Epithelial cell of proximal tubule (primary cell): ENCODE data around the gene PACRG. TPM values are rescaled to one million over a fixed set of nuclear protein-coding genes. Genes with fewer than 3 reads are reported as not detected.

Experiments
- DNase-seq: peaks from one replicate; pipeline ENCODE4 v3.0.0-alpha.2; 2011; ENCODE audit warnings: low read depth
- H3K4me3 ChIP-seq: 2 replicates; pipeline ENCODE4 v1.5.1; 2011; ENCODE audit warnings: low read depth, mild to moderate bottlenecking, low read length
- total RNA-seq: library from RNA; depleted of rRNA; stranded (reverse); fragments of >200 nt; gene quantifications from 2 replicates; pipeline ENCODE4 v1.2.3, GENCODE V29; 2015
- TF ChIP-seq, protein P1 (sequence below): conservative IDR thresholded peaks from 2 replicates; pipeline ENCODE4 v1.5.1; 2012; ENCODE audit warnings: low read depth, mild to moderate bottlenecking, low read length

Gene PACRG
- total RNA-seq, 1 donor from 2014 or later = 0.12 TPM

GRCh38 chr6:162951164-162951743, 223.5 kb downstream of the PACRG start:
- DNase-seq = no peak
- TF ChIP-seq, protein P1, sequence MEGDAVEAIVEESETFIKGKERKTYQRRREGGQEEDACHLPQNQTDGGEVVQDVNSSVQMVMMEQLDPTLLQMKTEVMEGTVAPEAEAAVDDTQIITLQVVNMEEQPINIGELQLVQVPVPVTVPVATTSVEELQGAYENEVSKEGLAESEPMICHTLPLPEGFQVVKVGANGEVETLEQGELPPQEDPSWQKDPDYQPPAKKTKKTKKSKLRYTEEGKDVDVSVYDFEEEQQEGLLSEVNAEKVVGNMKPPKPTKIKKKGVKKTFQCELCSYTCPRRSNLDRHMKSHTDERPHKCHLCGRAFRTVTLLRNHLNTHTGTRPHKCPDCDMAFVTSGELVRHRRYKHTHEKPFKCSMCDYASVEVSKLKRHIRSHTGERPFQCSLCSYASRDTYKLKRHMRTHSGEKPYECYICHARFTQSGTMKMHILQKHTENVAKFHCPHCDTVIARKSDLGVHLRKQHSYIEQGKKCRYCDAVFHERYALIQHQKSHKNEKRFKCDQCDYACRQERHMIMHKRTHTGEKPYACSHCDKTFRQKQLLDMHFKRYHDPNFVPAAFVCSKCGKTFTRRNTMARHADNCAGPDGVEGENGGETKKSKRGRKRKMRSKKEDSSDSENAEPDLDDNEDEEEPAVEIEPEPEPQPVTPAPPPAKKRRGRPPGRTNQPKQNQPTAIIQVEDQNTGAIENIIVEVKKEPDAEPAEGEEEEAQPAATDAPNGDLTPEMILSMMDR = no peak
- no peak overlapping the region for H3K4me3 ChIP-seq

GRCh38 chr6:162952423-162952822, 224.6 kb downstream of the PACRG start:
- no peak for DNase-seq
- TF ChIP-seq, protein P1 = no peak

GRCh38 chr6:162957062-162957461, 229.3 kb downstream of the PACRG start:
- DNase-seq = no peak
- H3K4me3 ChIP-seq = no peak overlapping the region
- TF ChIP-seq, protein P1 = no peak

More at GRCh38 chr6:162952423-162952822, 224.6 kb downstream of the PACRG start:
- H3K4me3 ChIP-seq = no peak overlapping the region

DNA sequence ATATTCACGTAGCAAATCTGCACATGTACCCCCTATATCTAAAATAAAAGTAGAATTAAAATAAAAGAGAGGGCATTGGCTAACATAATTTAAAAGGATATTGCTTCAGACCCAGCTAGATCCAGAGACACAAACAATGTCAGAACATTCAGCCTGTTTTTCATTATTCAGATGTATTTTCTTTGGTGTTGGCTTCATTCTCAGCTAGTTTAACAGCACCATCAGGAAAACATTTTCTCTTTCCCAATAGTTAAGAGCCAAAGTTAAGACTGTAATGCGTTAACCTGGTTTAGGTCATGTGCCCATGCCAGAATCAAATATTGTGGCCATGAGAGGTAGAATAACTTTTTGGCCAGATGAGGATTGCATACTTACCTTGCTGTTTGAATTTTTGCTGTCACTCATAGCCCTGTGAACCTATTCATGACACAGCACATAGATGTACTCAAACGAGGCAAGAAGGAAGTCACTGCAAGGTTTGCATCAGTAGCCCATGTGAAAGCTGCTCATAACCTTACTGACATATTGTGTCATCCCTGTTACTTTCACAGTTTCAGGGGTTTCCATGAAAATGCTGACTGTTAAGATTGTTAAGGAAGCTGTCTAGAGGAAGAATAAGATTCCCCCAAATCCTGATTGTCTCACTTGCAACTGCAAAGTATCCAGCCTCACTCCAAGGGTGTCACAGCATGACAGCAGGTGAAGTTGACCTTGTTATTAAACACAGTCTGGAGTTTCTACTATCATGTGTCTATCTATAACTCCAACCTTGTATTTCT, 233.1 kb downstream of the PACRG start:
- DNase-seq = no peak
- H3K4me3 ChIP-seq = no peak overlapping the region
- TF ChIP-seq, protein P1 = no peak

DNA sequence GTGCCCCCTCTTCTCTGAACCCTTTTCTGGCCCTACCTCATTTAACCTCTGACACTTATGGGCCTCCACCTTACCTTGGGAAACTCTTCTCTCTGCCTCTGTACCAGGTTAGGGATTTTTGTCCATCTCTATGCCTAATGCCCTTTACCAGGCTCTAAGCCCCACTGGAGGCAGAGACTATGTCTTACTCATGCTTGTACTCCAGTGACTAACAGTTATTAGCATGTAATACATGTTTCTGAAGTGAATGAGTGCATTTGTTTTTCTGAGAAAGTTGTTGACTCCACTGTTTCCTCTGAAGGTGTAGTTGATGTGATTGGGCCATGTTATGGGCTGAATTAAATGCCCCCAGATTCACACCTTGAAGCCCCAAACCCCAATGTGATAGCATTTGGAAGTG, 234.3 kb downstream of the PACRG start:
- no peak for DNase-seq
- no peak overlapping the region for H3K4me3 ChIP-seq
- TF ChIP-seq, protein P1 = no peak

DNA sequence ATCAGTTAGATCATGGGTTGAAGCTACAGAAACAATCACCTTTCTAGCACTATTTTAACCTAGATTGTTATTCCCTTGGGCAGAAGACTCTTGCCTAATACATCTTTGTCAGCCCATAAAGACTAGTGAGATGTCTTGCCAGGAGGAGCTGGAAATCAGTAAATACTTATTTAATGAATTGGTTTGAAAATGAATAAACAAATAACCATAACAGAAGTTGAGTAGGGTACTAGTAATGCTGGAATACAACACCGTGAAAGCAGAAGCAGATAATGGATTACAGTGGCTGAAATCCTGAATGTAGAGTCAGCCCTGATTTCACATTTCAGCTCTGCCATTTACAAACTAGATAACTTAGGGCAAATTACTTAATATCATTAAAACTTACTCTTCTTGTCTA, 236.1 kb downstream of the PACRG start:
- no peak for DNase-seq
- no peak overlapping the region for H3K4me3 ChIP-seq
- TF ChIP-seq, protein P1 = no peak
